Liver (tissue), 9 donors: ENCODE measurements around the gene SBK3. TPM values are rescaled to one million over a fixed set of nuclear protein-coding genes. Genes with fewer than 3 reads are reported as not detected.

Experiments
- DNase-seq: peaks from one replicate; pipeline ENCODE4 v3.0.0-alpha.2; 2017; ENCODE audit warnings: low spot score
- H3K27ac ChIP-seq, 2 donors: one replicate each; pipeline ENCODE4 v1.7.0; 2013; ENCODE audit warnings: inconsistent platforms in 2 of 2, low read length in 2 of 2, control low read depth in 1 of 2, low read depth in 1 of 2, mild to moderate bottlenecking in 1 of 2
- H3K27me3 ChIP-seq, 4 donors: one replicate each; pipeline versions ENCODE4 v1.6.1 to v1.7.0; 2013; ENCODE audit warnings: low read length in 3 of 4, inconsistent platforms in 1 of 4, mild to moderate bottlenecking in 1 of 4, moderate library complexity in 1 of 4; ENCODE audit not compliant: control insufficient read depth in 4 of 4, insufficient read depth in 4 of 4
- H3K36me3 ChIP-seq, 4 donors: one replicate each; pipeline versions ENCODE4 v1.6.1 to v1.7.0; 2013; ENCODE audit warnings: low read length in 3 of 4, mild to moderate bottlenecking in 3 of 4, low read depth in 1 of 4, moderate library complexity in 1 of 4; ENCODE audit not compliant: control insufficient read depth in 4 of 4, insufficient read depth in 3 of 4
- H3K4me1 ChIP-seq, 4 donors: one replicate each; pipeline versions ENCODE4 v1.6.1 to v1.7.0; 2013; ENCODE audit warnings: low read length in 3 of 4, mild to moderate bottlenecking in 3 of 4, moderate library complexity in 1 of 4; ENCODE audit not compliant: control insufficient read depth in 4 of 4, insufficient read depth in 4 of 4
- H3K4me3 ChIP-seq, 3 donors: one replicate each; pipeline versions ENCODE4 v1.6.1 to v1.7.0; 2013; ENCODE audit warnings: low read length in 3 of 3, control low read depth in 1 of 3, low read depth in 1 of 3, mild to moderate bottlenecking in 1 of 3
- H3K9ac ChIP-seq, 2 donors: one replicate each; pipeline ENCODE4 v1.7.0; 2013; ENCODE audit warnings: low read length in 2 of 2, mild to moderate bottlenecking in 2 of 2, moderate library complexity in 2 of 2, control low read depth in 1 of 2, low read depth in 1 of 2
- H3K9me3 ChIP-seq, 4 donors: one replicate each; pipeline versions ENCODE4 v1.6.1 to v1.7.0; 2013; ENCODE audit warnings: low read length in 3 of 4; ENCODE audit not compliant: control insufficient read depth in 4 of 4
- ATF3 ChIP-seq: IDR thresholded peaks from 2 replicates; pipeline ENCODE4 v1.6.1; 2016; ENCODE audit warnings: antibody characterized with exemption
- CTCF ChIP-seq: fragments of 150-350 bp; IDR thresholded peaks from 2 replicates; pipeline ENCODE4 v1.5.1; 2017; ENCODE audit warnings: improper control_type of control experiment, low read depth, low read length; ENCODE audit not compliant: missing input control
- FOXA2 ChIP-seq: IDR thresholded peaks from 2 replicates; pipeline ENCODE4 v1.6.1; 2016; ENCODE audit warnings: antibody characterized with exemption
- GABPA ChIP-seq, 2 donors: IDR thresholded peaks in 1 of 2; conservative IDR thresholded peaks in 1 of 2; 2 replicates each; pipeline ENCODE4 v1.6.1; 2016; ENCODE audit warnings: antibody characterized with exemption in 2 of 2, mild to moderate bottlenecking in 1 of 2, moderate library complexity in 1 of 2
- HNF4G ChIP-seq: IDR thresholded peaks from 2 replicates; pipeline ENCODE4 v1.6.1; 2016; ENCODE audit warnings: antibody characterized with exemption
- MAX ChIP-seq: IDR thresholded peaks from 2 replicates; pipeline ENCODE4 v1.6.1; 2016; ENCODE audit warnings: antibody characterized with exemption
- NR2F2 ChIP-seq: IDR thresholded peaks from 2 replicates; pipeline ENCODE4 v1.6.1; 2016; ENCODE audit warnings: antibody characterized with exemption
- RAD21 ChIP-seq, 2 donors: IDR thresholded peaks; 2 replicates each; pipeline ENCODE4 v1.6.1; 2016; ENCODE audit warnings: antibody characterized with exemption in 2 of 2, mild to moderate bottlenecking in 2 of 2
- REST ChIP-seq: IDR thresholded peaks from 2 replicates; pipeline ENCODE4 v1.6.1; 2016; ENCODE audit warnings: antibody characterized with exemption, mild to moderate bottlenecking
- RXRA ChIP-seq, 2 donors: IDR thresholded peaks; 2 replicates each; pipeline ENCODE4 v1.6.1; 2017 to 2018; ENCODE audit warnings: antibody characterized with exemption in 2 of 2, mild to moderate bottlenecking in 1 of 2
- ZBTB33 ChIP-seq: IDR thresholded peaks from 2 replicates; pipeline ENCODE4 v1.6.1; 2016; ENCODE audit warnings: antibody characterized with exemption
- WGBS: extraction: QIAGEN DNeasy Blood & Tissue Kit; methylation state at CpG from one replicate; pipeline ENCODE4 v1.1.7; 2013; 5-methylcytosine and 5-hydroxymethylcytosine counted together
- polyA plus RNA-seq, 2 donors: library from polyadenylated mRNA; stranded (reverse) in 1 of 2; unstranded in 1 of 2; fragments of 200-250 nt in 1 of 2; fragments of >200 nt in 1 of 2; fragmentation: Nextera tagmentation in 1 of 2; extraction: Ambion mirVana in 1 of 2; gene quantifications; one replicate each; pipeline versions ENCODE4 v1.2.1 to v1.2.3, GENCODE V29; 2013 to 2015
- total RNA-seq, 2 donors: library from RNA; depleted of rRNA; stranded (reverse); fragments of >200 nt; gene quantifications; one replicate each; pipeline ENCODE4 v1.2.3, GENCODE V29; 2014
- donor health status: healthy.
- donor health status: healthy.
- donor health status: healthy.
- donor health status: healthy.
- donor health status: healthy.

Gene SBK3
- total and polyA plus RNA-seq, 4 donors = 0.03 TPM; not detected in 3

- H3K27me3 ChIP-seq = peaks cover 0 to 2% (median under 1%) of the 10 kb centered on the region in 4 donors
Measured at GRCh38 chr19:55544776-55545439, 435 bp downstream of the SBK3 start.

More at GRCh38 chr19:55544776-55545439, 435 bp downstream of the SBK3 start:
- TF ChIP-seq GABPA (IDR thresholded peaks at IDR 0.05 in 1 of 2, conservative IDR thresholded peaks at IDR 0.05 in 1 of 2) (no peak), MAX (no peak), NR2F2 (no peak), RAD21 (IDR thresholded peaks at IDR 0.05) (no peak), ZBTB33 (no peak), ATF3 (no peak), HNF4G (no peak), FOXA2 (no peak), REST (no peak), RXRA (IDR thresholded peaks at IDR 0.05) (no peak), CTCF (no peak)
- no peak overlapping the region for H3K27ac ChIP-seq
- no peaks in the 10 kb centered on the region for H3K9me3 ChIP-seq
- H3K9ac ChIP-seq = no peak overlapping the region
- peaks cover 0 to 2% (median 0%) of the 10 kb centered on the region in 4 donors for H3K4me1 ChIP-seq
- no peak overlapping the region for H3K4me3 ChIP-seq
- DNase-seq = no peak
- 65% methylated on average over 23 of the region's 23 CpGs for WGBS
- H3K36me3 ChIP-seq = no peaks in the 10 kb centered on the region
